BE2C (cell line): Measurements from ENCODE around the gene UXS1.

Source experiments
- DNase-seq: peaks from one replicate; pipeline ENCODE4 v3.0.0-alpha.2; 2020
- H3K27me3 ChIP-seq: fragments of 250-450 bp; sonication (Bioruptor Pico); 2 replicates; pipeline ENCODE4 v1.5.1; 2020; ENCODE audit warnings: mild to moderate bottlenecking
- H3K36me3 ChIP-seq: fragments of 250-450 bp; sonication (Bioruptor Pico); 2 replicates; pipeline ENCODE4 v1.5.1; 2020; ENCODE audit warnings: mild to moderate bottlenecking
- H3K4me1 ChIP-seq: fragments of 250-450 bp; sonication (Bioruptor Pico); 2 replicates; pipeline ENCODE4 v1.5.1; 2020
- H3K4me3 ChIP-seq: 2 replicates; pipeline ENCODE4 v1.5.1; 2011; ENCODE audit warnings: low read depth, low read length
- H3K9me3 ChIP-seq: fragments of 250-450 bp; sonication (Bioruptor Pico); 2 replicates; pipeline ENCODE4 v1.5.1; 2020
- CTCF ChIP-seq: IDR thresholded peaks from 2 replicates; pipeline ENCODE4 v1.5.1; 2012; ENCODE audit warnings: mild to moderate bottlenecking, low read depth, low read length

Gene UXS1

GRCh38 chr2:106127776-106128268 lies 66.3 kb downstream of the UXS1 start:
- no peak overlapping the region for H3K4me3 ChIP-seq
- H3K27me3 ChIP-seq = no peaks in the 10 kb centered on the region
- no peaks in the 10 kb centered on the region for H3K4me1 ChIP-seq
- H3K9me3 ChIP-seq = no peaks in the 10 kb centered on the region
- no peak for DNase-seq
- H3K36me3 ChIP-seq = no peaks in the 10 kb centered on the region
- no peak for TF ChIP-seq CTCF

- DNase-seq = no peak
- TF ChIP-seq CTCF = no peak
- Histone ChIP-seq H3K27me3 (no peaks in the 10 kb centered on the region), H3K4me3 (no peak overlapping the region), H3K36me3 (no peaks in the 10 kb centered on the region), H3K9me3 (no peaks in the 10 kb centered on the region), H3K4me1 (no peaks in the 10 kb centered on the region)
Observed at GRCh38 chr2:106127282-106127771, 66.8 kb downstream of the UXS1 start.

GRCh38 chr2:106126705-106127281 lies 67.3 kb downstream of the UXS1 start:
- no peak for TF ChIP-seq CTCF
- Histone ChIP-seq H3K27me3 (no peaks in the 10 kb centered on the region), H3K36me3 (no peaks in the 10 kb centered on the region)

GRCh38 chr2:106126295-106126694 lies 67.8 kb downstream of the UXS1 start:
- no peak for DNase-seq
- Histone ChIP-seq H3K4me1 (no peaks in the 10 kb centered on the region), H3K9me3 (no peaks in the 10 kb centered on the region), H3K27me3 (no peaks in the 10 kb centered on the region), H3K4me3 (no peak overlapping the region), H3K36me3 (no peaks in the 10 kb centered on the region)
- TF ChIP-seq CTCF = no peak

More at GRCh38 chr2:106126705-106127281, 67.3 kb downstream of the UXS1 start:
- no peaks in the 10 kb centered on the region for H3K4me1 ChIP-seq
- no peak for DNase-seq
- H3K9me3 ChIP-seq = no peaks in the 10 kb centered on the region
- no peak overlapping the region for H3K4me3 ChIP-seq

GRCh38 chr2:106124905-106125549 lies 69.1 kb downstream of the UXS1 start:
- no peak for TF ChIP-seq CTCF
- no peaks in the 10 kb centered on the region for H3K27me3 ChIP-seq
- no peak overlapping the region for H3K4me3 ChIP-seq
- DNase-seq = no peak
- no peaks in the 10 kb centered on the region for H3K4me1 ChIP-seq
- no peaks in the 10 kb centered on the region for H3K9me3 ChIP-seq
- H3K36me3 ChIP-seq = no peaks in the 10 kb centered on the region
